SIG-M5 (cell line): Measurements from ENCODE around the gene ZC3H18.

Experiments
- DNase-seq: peaks from one replicate; lab custom pipeline; 2025; lab: John Stamatoyannopoulos, UW

The ZC3H18 gene

DNA sequence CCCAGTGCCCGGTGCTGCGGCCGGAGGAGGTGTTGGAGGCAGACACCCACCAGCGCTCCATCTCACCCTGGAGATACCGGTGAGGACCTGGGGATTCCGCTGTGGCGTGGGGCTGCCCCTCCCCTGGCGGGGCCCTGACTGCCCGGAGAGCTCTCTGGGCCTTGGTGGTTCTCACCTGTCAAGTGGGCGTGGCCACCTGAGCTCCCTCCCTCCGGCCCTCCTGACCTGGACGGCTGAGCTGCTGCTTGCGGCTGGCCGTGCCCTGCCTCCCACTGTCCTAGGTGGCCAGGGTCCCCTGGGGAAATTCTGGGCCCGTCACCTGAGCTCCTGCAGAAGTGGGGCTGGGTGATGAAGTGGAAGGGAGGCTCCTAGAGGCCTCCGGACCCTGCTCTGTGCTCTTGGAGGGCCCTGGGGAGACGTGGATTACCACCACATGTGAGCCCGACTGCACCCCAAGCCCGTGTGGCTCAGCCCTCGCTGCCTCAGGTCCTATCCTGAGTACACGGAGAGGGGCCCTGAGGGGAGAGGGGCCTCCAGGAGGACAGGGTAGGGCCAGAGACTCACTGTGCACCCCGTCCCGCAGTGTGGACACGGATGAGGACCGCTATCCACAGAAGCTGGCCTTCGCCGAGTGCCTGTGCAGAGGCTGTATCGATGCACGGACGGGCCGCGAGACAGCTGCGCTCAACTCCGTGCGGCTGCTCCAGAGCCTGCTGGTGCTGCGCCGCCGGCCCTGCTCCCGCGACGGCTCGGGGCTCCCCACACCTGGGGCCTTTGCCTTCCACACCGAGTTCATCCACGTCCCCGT, 69.2 kb downstream of the ZC3H18 start:
- no peak for DNase-seq

DNA sequence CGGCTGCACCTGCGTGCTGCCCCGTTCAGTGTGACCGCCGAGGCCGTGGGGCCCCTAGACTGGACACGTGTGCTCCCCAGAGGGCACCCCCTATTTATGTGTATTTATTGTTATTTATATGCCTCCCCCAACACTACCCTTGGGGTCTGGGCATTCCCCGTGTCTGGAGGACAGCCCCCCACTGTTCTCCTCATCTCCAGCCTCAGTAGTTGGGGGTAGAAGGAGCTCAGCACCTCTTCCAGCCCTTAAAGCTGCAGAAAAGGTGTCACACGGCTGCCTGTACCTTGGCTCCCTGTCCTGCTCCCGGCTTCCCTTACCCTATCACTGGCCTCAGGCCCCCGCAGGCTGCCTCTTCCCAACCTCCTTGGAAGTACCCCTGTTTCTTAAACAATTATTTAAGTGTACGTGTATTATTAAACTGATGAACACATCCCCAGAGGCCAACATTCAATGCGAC, 69.9 kb downstream of the ZC3H18 start:
- DNase-seq: no peak

DNA sequence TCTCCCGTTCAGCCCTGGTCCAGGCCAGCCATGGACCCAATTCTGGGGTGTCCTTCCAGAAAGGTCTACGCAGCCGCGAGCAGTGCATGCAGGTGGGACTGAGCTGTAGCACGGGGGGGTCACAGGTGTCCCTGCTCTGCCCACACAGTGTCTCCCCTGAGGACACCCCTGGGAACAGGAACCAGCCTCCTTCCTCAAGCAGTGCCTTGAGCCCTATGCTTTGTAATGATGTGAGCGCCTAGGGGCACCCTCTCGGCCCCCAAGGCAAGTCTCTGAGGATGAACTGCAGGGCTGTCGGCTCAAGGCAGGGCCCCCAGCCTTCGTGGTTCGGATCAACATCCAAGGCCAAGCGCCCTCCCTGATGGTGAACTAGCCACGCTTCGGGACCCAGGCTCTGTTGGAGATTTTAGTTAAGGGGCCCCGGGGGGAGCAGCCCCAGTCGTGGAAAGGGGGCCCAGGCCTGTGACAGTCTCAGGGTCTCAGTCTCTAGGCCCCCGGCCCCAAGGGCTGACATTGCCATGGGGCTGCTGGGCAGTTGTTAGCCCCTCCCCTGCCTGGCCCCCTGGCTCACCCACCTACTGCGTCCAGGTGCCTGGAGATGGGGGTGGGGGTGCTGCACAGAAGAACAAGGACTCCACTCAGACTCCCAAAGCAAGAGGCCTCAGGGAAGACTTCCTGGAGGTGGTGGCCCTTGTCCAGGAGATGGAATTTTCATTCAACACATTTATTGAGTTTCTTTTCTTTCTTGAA, 70.5 kb downstream of the ZC3H18 start:
- no peak for DNase-seq

- DNase-seq: no peak
Measured at GRCh38 chr16:88642881-88643643, 72.9 kb downstream of the ZC3H18 start.

- DNase-seq: no peak
Measured at GRCh38 chr16:88643644-88643932, 73.4 kb downstream of the ZC3H18 start.

DNA sequence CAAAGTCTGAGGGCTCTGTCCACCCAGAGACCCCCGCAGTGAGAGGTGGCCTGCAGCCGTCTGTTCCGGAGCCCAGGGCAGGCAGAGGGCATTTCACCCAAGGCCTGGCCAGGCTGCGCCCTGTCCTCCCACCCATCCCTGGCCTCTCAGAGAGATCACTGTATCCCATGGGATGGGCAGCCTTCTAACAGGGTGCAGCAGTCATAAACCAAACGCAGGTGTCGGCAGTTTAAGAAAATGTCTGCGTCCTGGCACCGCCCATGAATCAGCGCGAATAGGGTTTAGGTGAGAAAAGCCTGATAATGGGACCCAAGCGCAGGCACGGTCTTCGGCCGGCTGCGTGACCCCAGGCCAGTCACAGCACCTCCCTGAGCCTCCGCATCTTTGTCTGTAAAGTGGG, 75.3 kb downstream of the ZC3H18 start:
- no peak for DNase-seq

- DNase-seq: no peak
Measured at GRCh38 chr16:88645941-88646340, 75.7 kb downstream of the ZC3H18 start.

DNA sequence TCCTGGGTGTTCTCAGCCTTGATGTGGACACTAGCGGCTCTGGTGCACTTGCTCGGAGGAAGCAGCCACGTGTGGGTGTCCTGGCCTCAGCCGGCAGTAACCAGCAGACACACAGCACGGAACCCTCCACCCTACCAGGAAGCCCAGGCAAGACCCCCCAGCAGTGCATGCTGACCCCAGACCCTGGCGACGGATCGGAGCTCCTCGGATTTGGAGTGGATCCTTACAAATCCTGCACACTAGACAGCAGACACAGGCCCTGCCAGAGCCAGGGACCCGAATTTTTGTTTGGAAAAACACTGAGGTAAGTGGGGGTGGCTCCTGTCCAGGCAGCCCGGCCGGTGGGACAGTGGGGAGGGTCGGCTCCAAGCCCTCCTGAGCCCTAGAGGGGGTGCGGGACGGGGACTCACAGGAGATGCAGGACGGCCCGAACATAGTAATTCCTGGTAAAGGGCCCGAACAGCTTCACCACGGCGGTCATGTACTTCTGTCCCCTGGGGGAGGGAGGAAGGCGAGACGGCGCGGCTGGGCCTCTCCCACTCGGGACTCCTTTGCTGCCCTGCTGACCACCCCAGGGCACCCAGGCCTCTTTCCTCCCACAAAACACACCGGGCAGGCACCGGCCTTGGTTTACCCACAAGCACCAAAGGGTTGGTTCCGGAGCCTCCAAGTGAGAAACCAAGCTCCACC, 76.3 kb downstream of the ZC3H18 start:
- no peak for DNase-seq

GRCh38 chr16:88647178-88648070, 77.2 kb downstream of the ZC3H18 start:
- DNase-seq: no peak

- DNase-seq: no peak
Measured at GRCh38 chr16:88649195-88649923, 79.2 kb downstream of the ZC3H18 start.

- DNase-seq: no peak
Measured at GRCh38 chr16:88649924-88650748, 79.9 kb downstream of the ZC3H18 start.

DNA sequence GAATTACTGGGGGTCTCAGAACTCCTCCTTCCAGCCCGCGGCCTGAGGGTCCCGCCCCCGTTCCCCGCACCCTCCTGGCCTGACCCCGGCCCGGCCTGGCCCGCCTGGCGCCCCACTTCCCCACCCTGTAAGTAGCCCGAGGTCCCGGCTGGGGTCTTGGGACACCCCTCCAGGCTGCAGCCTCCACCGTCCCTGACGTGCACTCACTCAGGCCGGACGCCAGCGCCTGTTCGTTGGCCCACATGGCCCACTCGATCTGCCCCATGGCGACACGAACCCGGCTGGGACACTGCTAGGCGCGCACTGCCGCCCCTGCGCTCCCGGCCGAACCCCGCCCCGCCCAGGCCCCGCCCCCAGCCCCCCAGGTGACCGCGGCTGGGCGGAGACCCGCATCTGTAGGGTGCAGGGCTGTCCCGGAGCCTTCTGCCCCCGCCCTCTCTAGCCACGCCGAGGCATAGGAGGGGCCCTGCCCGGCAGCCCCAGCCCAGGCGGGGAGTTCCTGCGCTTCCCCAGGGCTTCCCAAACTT, 80.6 kb downstream of the ZC3H18 start, which contains the start of gene CYBA:
Gene CYBA (minus strand): TSS at position 305 of the 527 bp plus-strand sequence. CDS start 40 bp downstream, at position 265.
- no peak for DNase-seq

DNA sequence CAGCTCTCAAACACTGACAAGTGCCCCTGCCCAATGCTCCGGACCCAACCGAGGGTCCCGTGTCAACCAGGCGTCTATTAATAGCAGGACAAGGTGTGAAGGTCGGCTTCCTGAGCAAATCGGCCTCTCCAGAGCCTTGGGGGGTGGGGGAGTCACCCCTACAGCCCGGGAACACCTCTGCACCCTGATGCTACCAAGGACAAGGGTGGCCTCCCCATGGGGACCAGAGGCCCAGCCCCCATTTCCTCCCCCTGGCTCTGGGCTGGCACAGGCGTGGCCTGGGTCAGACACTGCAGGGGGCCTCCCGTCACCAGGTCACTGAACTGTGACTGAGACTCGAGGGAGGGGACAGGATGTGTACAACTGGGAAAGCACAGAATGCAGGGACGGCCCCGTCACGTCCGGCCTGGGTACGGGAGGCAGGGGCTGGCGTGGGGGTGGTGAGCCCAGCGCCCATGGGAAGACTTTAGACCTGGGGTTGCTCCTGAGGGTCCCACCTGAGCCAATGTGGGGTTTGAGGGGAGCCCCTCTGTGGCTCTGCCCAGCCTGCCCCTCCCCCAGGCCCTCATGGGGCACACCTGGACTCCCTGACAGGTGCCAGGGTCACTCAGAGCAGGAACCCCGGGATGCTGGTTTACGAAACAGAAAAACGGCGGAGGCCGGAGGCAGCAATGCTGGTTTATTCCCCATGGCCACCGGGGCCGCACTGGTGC, 81.2 kb downstream of the ZC3H18 start:
- DNase-seq: no peak

DNA sequence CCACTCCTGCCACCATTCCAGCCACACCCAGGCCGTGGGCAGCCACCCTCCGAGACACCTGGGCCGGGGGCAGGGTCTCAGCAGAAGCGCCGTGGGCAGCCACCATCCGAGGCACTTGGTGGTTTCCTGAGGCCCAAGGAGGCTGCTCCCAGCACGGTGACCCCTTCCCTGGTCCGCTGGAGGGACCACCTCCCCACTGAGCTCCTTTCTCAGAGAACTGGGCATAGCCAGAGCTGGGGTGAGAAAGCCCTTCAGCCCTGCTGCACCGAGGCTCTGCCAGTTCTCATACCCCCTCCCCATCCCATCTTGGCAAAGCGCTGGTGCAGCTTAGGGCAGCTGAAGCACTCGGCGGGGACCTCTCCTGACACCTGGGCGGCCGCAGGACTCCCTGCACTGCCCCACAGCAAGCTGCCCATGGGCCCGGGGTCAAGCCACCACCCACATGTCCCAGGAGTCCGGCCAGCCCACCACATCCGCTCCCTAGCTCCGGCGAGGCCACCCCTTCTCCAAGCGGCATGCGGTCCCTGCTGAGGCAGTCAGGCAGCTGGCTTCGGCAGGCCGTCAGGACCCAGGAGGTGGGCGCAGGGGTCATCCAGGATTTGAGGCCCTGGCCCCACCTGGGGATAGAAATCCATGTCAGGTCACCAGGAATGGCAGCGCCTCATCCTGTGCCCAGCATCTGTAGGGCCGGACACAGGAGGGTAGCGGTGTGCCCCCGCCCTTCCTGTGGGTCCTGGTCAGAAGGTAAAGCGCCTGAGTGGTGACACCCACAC, 82.0 kb downstream of the ZC3H18 start:
- no peak for DNase-seq

DNA sequence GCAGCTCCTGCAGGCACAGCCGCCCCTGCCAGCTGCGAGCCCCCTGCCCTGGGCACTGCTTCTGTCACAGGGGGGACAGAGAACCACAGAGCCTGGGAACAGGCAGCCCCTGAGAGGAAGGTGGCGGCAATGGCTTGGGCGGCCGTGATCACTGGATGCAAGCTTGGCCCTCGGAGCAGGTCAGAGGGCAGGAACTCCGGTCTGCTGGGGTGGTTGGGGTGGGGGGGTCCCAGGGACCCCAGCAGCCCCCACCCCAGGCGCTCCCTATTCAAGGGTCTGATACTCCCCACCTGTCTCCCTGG, 82.5 kb downstream of the ZC3H18 start:
- DNase-seq: no peak

- DNase-seq: no peak
Measured at GRCh38 chr16:88653101-88653500, 82.9 kb downstream of the ZC3H18 start.

- DNase-seq: no peak
Measured at GRCh38 chr16:88653596-88654362, 83.6 kb downstream of the ZC3H18 start.
